Gastrocnemius medialis (tissue), 4 donors: ENCODE data around the gene ALDH4A1.

ENCODE experiments used
- POLR2A ChIP-seq, 2 donors: fragments of 450-650 bp; IDR thresholded peaks; one replicate each; pipeline ENCODE4 v1.6.1; 2017; ENCODE audit warnings: antibody characterized with exemption in 2 of 2, mild to moderate bottlenecking in 2 of 2, moderate library complexity in 2 of 2
- TF ChIP-seq, protein P1 (sequence below), 5 experiments: fragments of 450-650 bp in 3 of 5; fragments of 200-600 bp in 2 of 5; sonication (generic) in 2 of 5; IDR thresholded peaks in 4 of 5; conservative IDR thresholded peaks in 1 of 5; 1 replicate in 4 of 5; 2 replicates in 1 of 5; pipeline ENCODE4 v1.5.1; 2016 to 2019; ENCODE audit warnings: antibody characterized with exemption in 5 of 5, mild to moderate bottlenecking in 3 of 5, moderate library complexity in 3 of 5

DNA sequence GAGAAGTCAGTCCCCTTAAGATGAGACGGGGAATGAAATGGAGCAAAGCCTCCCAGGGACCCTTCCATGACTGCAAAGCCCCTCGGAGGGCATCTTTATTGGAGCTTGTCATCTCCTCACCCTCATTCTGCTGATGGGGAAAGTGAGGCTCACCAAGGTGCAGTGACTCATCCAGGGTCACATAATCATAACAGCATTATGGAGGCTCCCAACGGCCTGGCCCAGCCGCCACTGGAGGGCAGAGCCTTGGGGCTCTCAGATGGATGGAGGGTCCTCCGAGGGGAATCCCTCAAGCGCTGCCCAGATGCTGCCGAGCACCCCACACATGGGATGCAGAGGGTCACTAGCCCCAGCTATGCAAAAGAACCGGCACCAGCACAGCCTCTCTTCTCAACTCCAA, 35.2 kb upstream of the ALDH4A1 start:
- TF ChIP-seq, protein P1, sequence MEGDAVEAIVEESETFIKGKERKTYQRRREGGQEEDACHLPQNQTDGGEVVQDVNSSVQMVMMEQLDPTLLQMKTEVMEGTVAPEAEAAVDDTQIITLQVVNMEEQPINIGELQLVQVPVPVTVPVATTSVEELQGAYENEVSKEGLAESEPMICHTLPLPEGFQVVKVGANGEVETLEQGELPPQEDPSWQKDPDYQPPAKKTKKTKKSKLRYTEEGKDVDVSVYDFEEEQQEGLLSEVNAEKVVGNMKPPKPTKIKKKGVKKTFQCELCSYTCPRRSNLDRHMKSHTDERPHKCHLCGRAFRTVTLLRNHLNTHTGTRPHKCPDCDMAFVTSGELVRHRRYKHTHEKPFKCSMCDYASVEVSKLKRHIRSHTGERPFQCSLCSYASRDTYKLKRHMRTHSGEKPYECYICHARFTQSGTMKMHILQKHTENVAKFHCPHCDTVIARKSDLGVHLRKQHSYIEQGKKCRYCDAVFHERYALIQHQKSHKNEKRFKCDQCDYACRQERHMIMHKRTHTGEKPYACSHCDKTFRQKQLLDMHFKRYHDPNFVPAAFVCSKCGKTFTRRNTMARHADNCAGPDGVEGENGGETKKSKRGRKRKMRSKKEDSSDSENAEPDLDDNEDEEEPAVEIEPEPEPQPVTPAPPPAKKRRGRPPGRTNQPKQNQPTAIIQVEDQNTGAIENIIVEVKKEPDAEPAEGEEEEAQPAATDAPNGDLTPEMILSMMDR (IDR thresholded peaks at IDR 0.05 in 4 of 5, conservative IDR thresholded peaks at IDR 0.05 in 1 of 5), result no peak
- no peak for TF ChIP-seq POLR2A (IDR thresholded peaks at IDR 0.05)
